Measurements from ENCODE around the gene NLRX1. TPM values are rescaled to one million over a fixed set of nuclear protein-coding genes. Genes with fewer than 3 reads are reported as not detected.
"Not testable (repeated sequence)": the region's sequence is repeated elsewhere in the genome, so short reads cannot be mapped to it uniquely, and the experiment has no call there.

Gene NLRX1
- total RNA-seq, 4 donors from 2014 or later: 31.5 to 83.3 (median 67.5) TPM

DNA sequence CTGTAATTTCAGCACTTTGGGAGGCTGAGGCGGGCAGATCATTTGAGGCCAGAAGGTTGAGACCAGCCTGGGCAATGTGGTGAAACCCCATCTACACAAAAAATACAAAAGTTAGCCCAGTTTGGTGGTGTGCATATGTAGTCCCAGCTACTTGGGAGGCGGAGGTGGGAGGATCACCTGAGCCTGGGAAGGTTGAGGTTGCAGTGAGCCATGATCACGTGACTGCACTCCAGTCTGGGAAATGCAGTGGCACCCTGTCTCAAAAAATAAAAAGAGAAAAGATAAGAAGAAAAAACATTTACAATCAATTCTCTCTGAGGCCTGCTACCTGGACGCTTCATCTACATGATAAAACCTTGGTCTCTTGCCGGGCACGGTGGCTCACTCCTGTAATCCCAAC lies 30.4 kb downstream of the NLRX1 start:
- DNase-seq: no peak

DNA sequence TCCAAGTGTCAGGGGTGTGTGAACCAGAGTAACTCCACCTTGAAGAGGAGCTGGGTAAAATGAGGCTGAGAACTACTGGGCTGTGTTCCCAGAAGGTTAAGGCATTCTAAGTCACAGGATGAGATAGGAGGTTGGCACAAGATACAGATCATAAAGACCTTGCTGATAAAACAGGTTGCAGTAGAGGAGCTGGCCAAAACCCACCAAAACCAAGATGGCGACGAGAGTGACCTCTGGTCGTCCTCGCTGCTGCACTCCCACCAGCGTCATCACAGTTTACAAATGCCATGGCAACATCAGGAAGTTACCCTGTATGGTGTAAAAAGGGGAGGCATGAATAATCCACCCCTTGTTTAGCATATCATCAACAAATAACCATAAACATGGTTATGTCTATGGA lies 32.7 kb downstream of the NLRX1 start:
- H3K9me3 ChIP-seq, H3K27ac ChIP-seq, H3K36me3 ChIP-seq, H3K4me3 ChIP-seq, DNase-seq, H3K27me3 ChIP-seq: not testable (repeated sequence)
- peaks cover 4 to 15% (median 6%) of the 10 kb centered on the region in 3 donors for H3K4me1 ChIP-seq
- WGBS, 2 donors: 84 to 90% methylated on average over 5 of the region's 5 CpGs
- intact Hi-C loops (cut with DNase I): loop anchor here (10.0 kb wide), 1 partner anchor 94 kb away; no protein-coding TSS in a partner anchor

More for the DNA sequence above, 30.4 kb downstream of the NLRX1 start:
- 86 to 87% methylated on average over 6 of the region's 6 CpGs for WGBS, 2 donors
- intact Hi-C loops (cut with DNase I): loop anchor here (10.0 kb wide), 1 partner anchor 104 kb away; a partner anchor contains a TSS
- Histone ChIP-seq H3K27ac (no peak overlapping the region), H3K4me3 (no peak overlapping the region), H3K4me1 (peaks cover 0 to 7% (median 0%) of the 10 kb centered on the region in 3 donors), H3K27me3 (no peaks in the 10 kb centered on the region), H3K9me3 (no peaks in the 10 kb centered on the region), H3K36me3 (no peaks in the 10 kb centered on the region)
- no peak for TF ChIP-seq POLR2A (IDR thresholded peaks at IDR 0.05)
- TF ChIP-seq, protein P1, sequence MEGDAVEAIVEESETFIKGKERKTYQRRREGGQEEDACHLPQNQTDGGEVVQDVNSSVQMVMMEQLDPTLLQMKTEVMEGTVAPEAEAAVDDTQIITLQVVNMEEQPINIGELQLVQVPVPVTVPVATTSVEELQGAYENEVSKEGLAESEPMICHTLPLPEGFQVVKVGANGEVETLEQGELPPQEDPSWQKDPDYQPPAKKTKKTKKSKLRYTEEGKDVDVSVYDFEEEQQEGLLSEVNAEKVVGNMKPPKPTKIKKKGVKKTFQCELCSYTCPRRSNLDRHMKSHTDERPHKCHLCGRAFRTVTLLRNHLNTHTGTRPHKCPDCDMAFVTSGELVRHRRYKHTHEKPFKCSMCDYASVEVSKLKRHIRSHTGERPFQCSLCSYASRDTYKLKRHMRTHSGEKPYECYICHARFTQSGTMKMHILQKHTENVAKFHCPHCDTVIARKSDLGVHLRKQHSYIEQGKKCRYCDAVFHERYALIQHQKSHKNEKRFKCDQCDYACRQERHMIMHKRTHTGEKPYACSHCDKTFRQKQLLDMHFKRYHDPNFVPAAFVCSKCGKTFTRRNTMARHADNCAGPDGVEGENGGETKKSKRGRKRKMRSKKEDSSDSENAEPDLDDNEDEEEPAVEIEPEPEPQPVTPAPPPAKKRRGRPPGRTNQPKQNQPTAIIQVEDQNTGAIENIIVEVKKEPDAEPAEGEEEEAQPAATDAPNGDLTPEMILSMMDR (IDR thresholded peaks at IDR 0.05): no peak

DNA sequence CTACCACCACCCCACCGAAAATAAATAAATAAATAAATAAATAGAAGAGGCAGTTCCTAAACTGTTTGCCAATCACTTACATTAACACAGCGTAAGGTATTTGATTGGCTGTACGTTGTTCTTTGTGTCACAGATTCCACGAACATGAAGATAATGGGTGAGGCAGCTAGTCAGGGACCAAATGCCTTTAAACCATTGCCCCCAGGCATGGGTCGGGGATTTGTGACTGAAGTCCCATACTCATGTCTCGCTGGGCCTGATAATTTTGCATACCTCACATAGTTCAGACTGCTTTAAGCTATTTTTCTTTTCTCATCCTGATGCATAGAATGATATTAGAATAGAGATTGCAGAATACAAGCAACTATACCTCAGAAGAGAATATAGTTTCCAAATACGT lies 34.0 kb downstream of the NLRX1 start:
- no peak for TF ChIP-seq POLR2A (IDR thresholded peaks at IDR 0.05)
- TF ChIP-seq, protein P1 (IDR thresholded peaks at IDR 0.05): no peak
- Histone ChIP-seq H3K4me1 (peaks cover 10 to 18% (median 13%) of the 10 kb centered on the region in 3 donors), H3K9me3 (no peaks in the 10 kb centered on the region), H3K36me3 (no peaks in the 10 kb centered on the region), H3K4me3 (no peak overlapping the region), H3K27me3 (no peaks in the 10 kb centered on the region), H3K27ac (no peak overlapping the region)
- 84 to 86% methylated on average over 7 of the region's 7 CpGs for WGBS, 2 donors
- no peak for DNase-seq
- intact Hi-C loops (cut with DNase I): loop anchor here (10.0 kb wide), 1 partner anchor 92 kb away; no protein-coding TSS in a partner anchor

DNA sequence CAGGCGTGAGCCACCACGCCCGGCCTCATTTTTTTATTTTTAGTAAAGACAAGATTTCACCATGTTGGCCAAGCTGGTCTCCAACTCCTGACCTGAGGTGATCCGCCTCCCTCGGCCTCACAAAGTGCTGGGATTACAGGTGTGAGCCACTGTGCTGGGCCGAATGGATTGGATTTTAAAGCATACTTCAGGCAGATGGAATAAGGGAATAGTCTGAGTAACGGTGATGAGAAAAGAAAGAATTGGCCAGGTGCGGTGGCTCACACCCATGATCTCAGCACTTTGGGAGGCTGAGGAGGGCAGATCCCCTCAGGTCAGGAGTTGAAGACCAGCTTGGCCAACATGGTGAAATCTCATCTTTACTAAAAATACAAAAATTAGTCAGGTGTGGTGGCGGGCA lies 35.5 kb downstream of the NLRX1 start:
- no peaks in the 10 kb centered on the region for H3K9me3 ChIP-seq
- no peak for DNase-seq
- H3K4me1 ChIP-seq: peaks cover 16 to 33% (median 16%) of the 10 kb centered on the region in 3 donors
- no peak overlapping the region for H3K4me3 ChIP-seq
- H3K36me3 ChIP-seq: no peaks in the 10 kb centered on the region
- H3K27ac ChIP-seq: no peak overlapping the region
- TF ChIP-seq, protein P1 (IDR thresholded peaks at IDR 0.05): no peak
- TF ChIP-seq POLR2A (IDR thresholded peaks at IDR 0.05): no peak
- 89 to 94% methylated on average over 4 to 9 of the region's 9 CpGs for WGBS, 2 donors
- no peaks in the 10 kb centered on the region for H3K27me3 ChIP-seq
- intact Hi-C loops (cut with DNase I): loop anchor here (10.0 kb wide), 1 partner anchor 91 kb away; no protein-coding TSS in a partner anchor

DNA sequence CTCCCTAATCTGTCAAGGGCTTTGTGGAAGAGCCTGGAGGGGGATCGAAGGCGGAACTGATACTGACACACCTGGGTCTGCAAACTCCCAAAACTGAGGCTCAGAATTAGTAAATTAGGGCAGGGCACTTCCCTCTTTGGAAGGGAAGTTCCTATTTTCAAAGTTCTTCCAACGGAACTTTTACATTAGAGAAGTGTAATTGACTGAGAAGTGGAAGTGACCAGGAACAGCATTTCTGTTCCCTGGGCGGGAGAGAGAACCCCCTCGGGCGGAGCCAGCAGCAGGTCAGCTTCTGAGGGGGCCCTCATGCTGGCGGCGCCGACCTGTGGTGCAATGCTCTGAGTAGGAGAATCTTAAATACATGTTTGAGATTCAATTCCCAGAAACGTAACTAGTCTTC lies 36.6 kb downstream of the NLRX1 start:
- no peak for DNase-seq
- Histone ChIP-seq H3K36me3 (no peaks in the 10 kb centered on the region), H3K27me3 (no peaks in the 10 kb centered on the region), H3K27ac (peak overlapping the region in 3 of 4 donors; percentile 95 to 99 (median 97)), H3K9me3 (no peaks in the 10 kb centered on the region), H3K4me3 (peak overlapping the region in 3 of 4 donors; percentile 85 to 99 (median 97)), H3K4me1 (peaks cover 16 to 43% (median 16%) of the 10 kb centered on the region in 3 donors)
- WGBS, 2 donors: 33 to 35% methylated on average over 5 to 9 of the region's 10 CpGs
- intact Hi-C loops (cut with DNase I): loop anchor here (5.0 to 10.0 kb wide), 2 partner anchors 90 to 117 kb away; no protein-coding TSS in a partner anchor
- TF ChIP-seq, protein P1 (IDR thresholded peaks at IDR 0.05): no peak
- TF ChIP-seq POLR2A (IDR thresholded peaks at IDR 0.05): no peak
